Measurements from ENCODE around the gene SYNGR4.

The SYNGR4 gene

GRCh38 chr19:48396016-48396823, 32.1 kb downstream of the SYNGR4 start:
- in situ Hi-C loops (cut with MboI; ENCODE audit: low sequenced_read_pairs): no loop called here

- in situ Hi-C loops (cut with MboI; ENCODE audit: low sequenced_read_pairs): no loop called here
These were observed 32.6 kb downstream of the SYNGR4 start for GRCh38 chr19:48396824-48397176.

- in situ Hi-C loops (cut with MboI; ENCODE audit: low sequenced_read_pairs): no loop called here
These were observed 33.3 kb downstream of the SYNGR4 start for GRCh38 chr19:48397263-48398101.

GRCh38 chr19:48398102-48398374, 33.9 kb downstream of the SYNGR4 start:
- in situ Hi-C loops (cut with MboI; ENCODE audit: low sequenced_read_pairs): no loop called here

GRCh38 chr19:48398375-48399235, 34.4 kb downstream of the SYNGR4 start:
- in situ Hi-C loops (cut with MboI; ENCODE audit: low sequenced_read_pairs): no loop called here

- in situ Hi-C loops (cut with MboI; ENCODE audit: low sequenced_read_pairs): no loop called here
These were observed 36.0 kb downstream of the SYNGR4 start for GRCh38 chr19:48400018-48400742.

- in situ Hi-C loops (cut with MboI; ENCODE audit: low sequenced_read_pairs): no loop called here
These were observed 37.1 kb downstream of the SYNGR4 start for GRCh38 chr19:48401287-48401686.

- in situ Hi-C loops (cut with MboI; ENCODE audit: low sequenced_read_pairs): no loop called here
These were observed 39.4 kb downstream of the SYNGR4 start for GRCh38 chr19:48403606-48404005.

GRCh38 chr19:48405010-48405659, 41.0 kb downstream of the SYNGR4 start:
- in situ Hi-C loops (cut with MboI; ENCODE audit: low sequenced_read_pairs): no loop called here

GRCh38 chr19:48405850-48406249, 41.7 kb downstream of the SYNGR4 start:
- in situ Hi-C loops (cut with MboI; ENCODE audit: low sequenced_read_pairs): no loop called here

GRCh38 chr19:48413879-48414587, 49.9 kb downstream of the SYNGR4 start:
- in situ Hi-C loops (cut with MboI; ENCODE audit: low sequenced_read_pairs): no loop called here

- in situ Hi-C loops (cut with MboI; ENCODE audit: low sequenced_read_pairs): no loop called here
These were observed 51.2 kb downstream of the SYNGR4 start for GRCh38 chr19:48415395-48415794.

GRCh38 chr19:48415806-48416221, 51.6 kb downstream of the SYNGR4 start:
- in situ Hi-C loops (cut with MboI; ENCODE audit: low sequenced_read_pairs): no loop called here

- in situ Hi-C loops (cut with MboI; ENCODE audit: low sequenced_read_pairs): no loop called here
These were observed 53.3 kb downstream of the SYNGR4 start for GRCh38 chr19:48417421-48417820.

GRCh38 chr19:48418317-48419064, 54.3 kb downstream of the SYNGR4 start:
- in situ Hi-C loops (cut with MboI; ENCODE audit: low sequenced_read_pairs): no loop called here

- in situ Hi-C loops (cut with MboI; ENCODE audit: low sequenced_read_pairs): no loop called here
These were observed 55.2 kb downstream of the SYNGR4 start for GRCh38 chr19:48419158-48419920.

GRCh38 chr19:48421548-48421947, 57.4 kb downstream of the SYNGR4 start:
- in situ Hi-C loops (cut with MboI; ENCODE audit: low sequenced_read_pairs): no loop called here

GRCh38 chr19:48424694-48425219, 60.6 kb downstream of the SYNGR4 start:
- in situ Hi-C loops (cut with MboI; ENCODE audit: low sequenced_read_pairs): no loop called here
